HG02798 (cell line): Measurements from ENCODE around the gene WDR72.

Source experiments
- ATAC-seq: cut with Tn5 transposase; IDR thresholded peaks from one replicate; pipeline ENCODE4 v1.9.1; 2021; ENCODE audit warnings: mild to moderate bottlenecking; ENCODE audit not compliant: unreplicated experiment, poor library complexity

WDR72 gene

DNA sequence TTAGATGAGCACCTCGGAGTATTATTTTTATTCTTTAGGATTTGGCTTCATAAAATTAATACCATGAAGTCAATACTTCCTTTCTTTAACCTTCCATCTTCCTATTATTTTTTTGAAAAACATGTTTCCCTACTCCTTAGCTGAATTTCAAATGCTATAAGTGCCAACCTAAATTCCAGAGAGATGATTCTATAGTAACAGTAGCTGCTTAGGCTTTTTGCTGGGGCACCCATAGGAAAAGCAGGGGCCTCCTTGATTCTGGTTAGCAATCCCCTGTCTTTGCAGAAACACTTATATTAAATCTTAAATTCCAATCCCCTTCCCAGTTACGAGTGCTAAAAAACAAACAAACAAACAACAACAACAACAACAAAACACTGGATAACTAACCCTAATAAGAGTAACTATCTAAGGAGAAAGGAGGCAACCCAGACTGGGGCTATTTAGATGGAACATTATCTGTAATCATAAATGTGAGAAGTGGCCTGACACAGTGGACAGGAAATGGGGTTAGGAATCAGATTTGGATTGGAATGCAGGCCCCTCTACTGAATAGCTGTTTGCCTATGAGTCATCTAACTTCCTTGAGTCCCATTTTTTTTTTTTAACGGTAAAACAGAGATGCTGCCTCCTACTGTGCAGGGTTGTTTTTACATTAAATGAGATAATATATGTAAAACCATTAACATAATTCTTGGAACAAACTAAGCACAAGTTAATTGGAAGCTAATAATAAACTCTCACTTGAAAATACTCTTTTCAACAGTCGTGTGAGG lies 148.1 kb downstream of the WDR72 start:
- no peak for ATAC-seq

DNA sequence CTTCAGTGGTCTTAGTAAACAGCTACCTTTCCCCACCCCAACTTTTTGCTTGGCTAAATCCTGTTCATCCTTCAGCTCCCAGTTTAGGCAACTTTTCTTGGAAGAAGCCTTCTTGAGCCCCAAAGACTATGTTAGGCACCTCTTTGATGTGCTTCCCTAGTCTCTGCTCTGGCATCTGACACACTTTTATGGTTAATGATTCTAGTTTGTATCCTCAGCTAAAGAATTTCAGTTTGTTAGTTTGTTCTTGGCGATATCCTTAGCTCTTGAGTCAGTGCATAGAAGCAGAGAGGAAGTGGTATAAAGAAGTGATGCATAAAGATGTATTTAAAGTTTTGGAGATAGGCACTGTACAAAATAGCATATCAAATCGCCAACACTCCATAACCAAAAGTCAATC lies 168.4 kb downstream of the WDR72 start:
- no peak for ATAC-seq

DNA sequence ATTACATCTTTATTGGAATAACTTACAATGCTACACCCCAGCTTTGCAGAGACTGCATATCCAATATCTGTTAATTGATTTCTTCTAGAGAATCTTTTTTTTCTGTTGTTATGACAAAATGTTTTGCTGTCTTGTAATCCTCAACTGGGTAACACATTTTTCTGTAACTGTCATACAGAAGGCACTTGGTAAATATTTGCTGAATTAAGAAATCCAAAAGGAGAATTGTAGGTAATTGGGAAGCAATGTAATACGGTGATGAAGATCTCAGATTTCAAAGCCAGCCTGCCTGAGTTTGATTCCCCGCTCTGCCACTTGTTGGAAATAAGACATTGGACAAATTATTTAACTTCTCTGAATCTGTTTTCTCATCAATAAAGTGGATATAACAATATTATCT lies 169.1 kb downstream of the WDR72 start:
- no peak for ATAC-seq

DNA sequence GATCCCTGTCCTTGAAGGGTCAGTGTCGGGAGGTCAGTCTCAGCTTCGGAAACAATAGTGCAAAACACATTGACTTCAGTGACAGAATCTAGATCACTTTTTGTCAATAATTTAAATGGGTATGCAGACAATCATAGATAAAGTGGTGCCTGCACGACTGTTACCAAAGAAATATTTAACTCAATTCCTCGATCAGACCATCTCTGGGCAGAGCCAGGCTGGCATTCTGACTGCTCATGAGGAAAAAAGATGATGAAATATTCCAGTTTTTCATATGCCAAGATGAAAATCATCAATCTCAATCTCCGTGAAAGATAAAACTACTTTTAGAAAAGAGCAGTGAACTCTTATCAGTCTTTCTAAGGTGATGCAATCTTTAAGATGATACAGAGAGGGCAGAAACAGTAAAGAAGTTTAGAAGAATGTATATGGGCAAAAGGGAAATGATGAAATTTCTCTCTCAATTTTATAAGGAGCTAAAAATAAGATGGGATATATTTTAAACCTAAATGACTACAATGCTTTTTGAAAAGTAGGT lies 169.9 kb downstream of the WDR72 start:
- ATAC-seq, result no peak

DNA sequence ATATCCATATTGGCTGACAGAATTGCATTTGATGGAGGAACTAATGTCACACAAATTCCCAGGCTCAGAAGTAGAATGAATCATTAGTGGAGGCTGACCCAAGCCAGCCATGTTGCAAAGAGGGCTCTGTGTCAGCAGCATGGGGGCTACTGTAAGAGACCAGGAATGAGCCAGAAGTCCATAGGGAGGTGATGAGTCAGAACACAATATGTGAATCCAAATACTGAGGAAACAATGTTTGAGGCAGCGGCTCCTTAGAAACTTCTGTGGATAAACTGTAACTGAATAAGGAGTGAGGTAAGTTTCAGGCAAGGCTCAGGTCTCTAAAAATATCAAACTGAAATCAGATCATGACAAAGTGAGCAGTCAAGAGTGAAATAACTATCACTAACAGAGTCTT lies 170.7 kb downstream of the WDR72 start:
- no peak for ATAC-seq

DNA sequence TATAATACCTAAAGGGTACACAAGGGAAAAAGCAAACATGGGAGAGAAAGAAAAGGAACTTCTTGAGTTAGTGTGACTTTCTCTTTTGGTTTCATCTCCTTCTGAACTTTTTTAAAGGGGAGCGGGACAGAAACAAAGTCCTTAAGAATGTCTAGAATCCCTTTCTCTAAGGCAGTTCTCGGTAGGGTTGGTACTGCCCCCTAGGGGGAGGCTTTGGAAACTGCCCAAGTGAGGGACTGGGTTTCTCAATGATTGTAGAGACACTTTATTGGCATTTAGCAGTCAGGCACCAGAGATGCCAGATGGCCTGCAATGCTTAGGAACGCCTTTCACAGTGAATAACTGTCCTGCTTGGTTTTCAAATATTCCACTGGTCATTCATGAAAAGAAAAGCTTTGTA lies 172.7 kb downstream of the WDR72 start:
- peak; percentile 65 for ATAC-seq

DNA sequence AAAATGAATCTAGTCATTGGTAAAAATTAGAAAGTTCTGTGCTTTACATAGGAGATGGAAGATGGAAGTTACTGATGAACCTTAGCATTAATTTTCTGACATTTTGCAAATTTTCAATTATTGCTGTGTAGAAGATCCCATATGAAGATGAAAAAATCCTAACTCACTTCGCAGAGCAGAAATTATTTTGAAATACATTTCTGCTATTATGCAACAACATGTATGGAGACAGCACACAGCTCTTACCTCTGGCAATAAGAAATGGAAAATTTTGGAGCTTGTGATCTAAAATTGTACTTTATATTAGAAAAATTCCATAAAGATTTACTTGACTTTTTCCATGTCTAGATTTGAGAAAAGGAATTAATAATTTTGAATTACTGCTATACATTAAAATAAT lies 177.9 kb downstream of the WDR72 start:
- no peak for ATAC-seq

DNA sequence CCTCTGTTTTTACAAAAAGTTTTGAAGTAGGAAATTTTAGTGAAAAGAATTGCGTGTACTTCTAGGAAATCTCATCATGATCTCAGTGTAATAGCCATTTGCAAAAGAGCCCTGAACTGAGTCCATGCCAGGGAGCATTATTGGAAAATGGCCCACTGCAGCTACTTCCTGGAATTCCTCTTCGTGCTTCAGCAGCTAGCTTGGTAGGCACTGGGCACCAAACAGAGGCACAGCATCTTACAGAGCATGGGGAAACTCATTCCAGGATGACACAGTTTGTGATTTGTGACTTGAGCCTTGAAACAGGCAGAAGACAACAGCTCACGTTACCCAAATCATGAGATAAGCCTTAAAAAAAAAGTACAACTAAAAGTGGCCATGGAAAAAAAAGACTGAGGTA lies 179.1 kb downstream of the WDR72 start:
- ATAC-seq, result no peak

DNA sequence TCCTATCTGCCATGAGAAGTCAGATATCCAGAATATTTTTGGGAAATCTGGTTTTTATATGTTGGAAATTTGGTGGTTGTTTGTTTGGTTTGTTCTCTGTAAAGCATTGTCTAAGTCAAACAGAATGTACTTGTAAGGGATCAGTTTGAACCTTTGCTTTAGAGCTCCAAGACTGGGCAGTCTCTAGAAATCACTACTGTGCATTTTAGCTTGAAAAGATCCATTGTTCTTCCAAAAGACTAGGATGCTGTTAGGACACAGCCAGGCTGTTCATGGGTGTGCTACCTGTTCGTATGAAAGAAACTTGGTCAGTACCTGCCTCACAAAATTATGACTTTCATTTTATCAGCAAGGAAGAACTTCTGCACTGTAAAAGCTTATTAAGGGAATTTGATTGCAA lies 182.6 kb downstream of the WDR72 start:
- no peak for ATAC-seq

DNA sequence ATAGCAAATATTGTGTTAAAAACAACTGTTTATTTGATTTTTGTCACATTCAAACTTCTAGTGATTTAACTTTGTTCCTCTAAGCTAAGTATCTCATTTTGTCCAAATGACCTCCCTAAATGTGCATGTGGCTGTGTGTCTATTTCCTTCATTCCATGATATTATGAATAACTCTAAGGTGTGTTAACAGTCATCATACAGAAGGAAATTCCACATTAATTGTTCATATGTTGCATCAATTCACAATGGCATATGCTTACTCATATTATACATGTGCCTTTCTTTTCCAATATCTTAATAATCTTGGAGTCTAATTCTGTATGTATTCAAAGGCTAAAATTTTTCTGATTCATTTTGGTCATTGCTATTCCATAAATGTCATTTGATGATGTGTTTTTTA lies 186.4 kb downstream of the WDR72 start:
- ATAC-seq, result no peak

DNA sequence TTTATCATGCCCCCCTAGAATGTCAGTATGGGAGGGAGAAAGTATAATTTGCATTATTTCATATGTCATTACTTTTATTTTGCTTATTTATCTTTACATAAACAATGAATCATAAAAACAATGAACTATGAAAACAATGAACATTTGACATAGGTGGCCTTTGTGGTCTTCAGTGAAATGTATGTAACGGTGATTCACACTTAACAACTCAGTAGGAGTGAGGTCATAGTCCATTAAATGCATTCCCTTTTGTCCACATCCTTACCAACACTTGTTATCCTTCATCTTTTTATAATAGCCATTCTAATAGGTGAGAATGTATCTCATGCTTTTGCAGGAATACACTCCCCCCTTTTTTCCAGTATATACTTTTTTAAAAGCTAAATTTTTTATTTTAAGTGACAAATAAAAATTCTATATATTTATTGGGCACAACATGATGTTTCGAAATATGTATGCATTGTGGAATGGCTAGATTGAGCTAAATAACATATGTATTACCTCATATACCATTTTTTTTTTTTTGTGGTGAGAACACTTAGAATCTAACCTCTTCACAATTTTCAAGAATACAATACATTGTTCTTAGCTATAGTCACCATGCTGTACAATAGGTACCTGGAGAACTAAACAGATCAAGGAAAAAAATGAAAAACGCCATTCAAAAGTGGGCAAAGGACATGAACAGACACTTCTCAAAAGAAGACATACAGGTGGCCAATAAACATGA lies 189.5 kb downstream of the WDR72 start:
- no peak for ATAC-seq

DNA sequence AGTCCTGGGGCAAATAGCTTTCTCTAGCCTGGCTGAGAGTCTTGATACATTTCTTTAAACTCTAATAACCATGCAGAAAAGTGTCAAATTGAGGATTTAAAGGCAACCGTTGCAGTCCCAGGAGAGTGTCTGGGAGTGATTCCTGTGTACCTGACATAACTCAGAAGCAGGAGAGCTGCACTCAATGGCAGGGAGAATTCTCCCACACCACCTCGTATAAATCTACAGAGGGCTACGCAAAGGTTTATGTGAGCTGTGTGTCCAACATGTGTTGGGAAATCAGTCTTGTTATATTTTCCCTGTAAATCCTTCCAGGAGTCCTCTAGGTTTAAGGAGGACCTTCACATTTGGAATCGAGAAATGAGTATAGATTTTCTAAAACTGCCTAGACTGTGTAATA lies 192.6 kb downstream of the WDR72 start:
- ATAC-seq, result no peak

DNA sequence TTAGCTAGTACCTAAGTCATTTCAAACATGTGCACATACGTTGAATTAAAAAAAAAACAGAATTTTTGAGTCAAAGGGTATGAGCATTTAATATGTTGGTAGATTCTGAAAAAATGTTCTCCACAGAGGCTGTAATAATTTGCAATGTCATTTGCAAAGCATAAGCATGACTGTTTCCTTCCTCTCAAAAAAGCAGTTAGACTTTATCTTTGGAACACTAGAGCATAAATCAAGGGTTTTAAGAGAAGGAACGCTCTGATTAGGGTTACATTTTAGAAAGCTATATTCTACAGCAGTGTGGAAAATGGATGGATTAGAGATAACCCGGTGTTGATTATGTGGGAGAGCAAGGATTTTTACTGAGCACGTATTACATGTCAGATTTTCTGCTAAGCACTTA lies 193.7 kb downstream of the WDR72 start:
- ATAC-seq, result no peak

DNA sequence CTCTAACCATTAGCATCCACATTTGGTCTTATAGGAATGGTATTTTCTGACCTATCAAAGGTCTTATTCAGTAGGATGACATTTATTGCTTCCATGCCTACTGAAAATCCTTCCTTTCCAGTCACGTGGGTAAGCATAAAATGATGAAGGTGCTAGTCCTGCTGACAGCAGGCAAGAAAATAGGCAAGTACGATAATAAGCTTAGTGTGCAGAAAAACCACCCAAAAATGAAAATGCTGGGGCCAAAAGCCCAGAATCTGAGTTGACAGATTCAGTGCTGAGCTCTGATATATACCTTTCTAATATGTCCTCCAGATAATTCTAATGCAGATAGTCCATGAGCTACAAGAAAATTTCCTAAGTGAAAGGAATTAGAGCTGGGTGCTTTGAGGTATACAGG lies 194.8 kb downstream of the WDR72 start:
- ATAC-seq, result no peak

DNA sequence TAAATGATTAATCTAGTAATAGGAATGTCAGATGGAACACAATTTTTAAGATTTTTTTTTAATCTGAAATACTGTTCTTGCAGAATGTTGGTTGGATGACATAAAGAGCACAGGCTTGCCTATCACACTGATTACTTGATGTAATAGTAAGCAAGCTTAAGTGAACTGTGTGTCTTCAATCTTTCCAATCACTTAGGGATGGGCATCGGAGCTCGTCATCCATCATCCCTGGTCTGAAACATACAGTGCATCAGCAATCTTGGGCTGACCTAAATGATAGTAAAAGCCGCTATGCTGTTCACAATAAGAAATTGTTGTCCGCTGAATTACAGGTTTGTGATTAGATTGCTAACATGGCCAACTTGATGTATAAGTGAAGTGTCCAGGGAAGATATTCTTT lies 195.8 kb downstream of the WDR72 start:
- no peak for ATAC-seq

DNA sequence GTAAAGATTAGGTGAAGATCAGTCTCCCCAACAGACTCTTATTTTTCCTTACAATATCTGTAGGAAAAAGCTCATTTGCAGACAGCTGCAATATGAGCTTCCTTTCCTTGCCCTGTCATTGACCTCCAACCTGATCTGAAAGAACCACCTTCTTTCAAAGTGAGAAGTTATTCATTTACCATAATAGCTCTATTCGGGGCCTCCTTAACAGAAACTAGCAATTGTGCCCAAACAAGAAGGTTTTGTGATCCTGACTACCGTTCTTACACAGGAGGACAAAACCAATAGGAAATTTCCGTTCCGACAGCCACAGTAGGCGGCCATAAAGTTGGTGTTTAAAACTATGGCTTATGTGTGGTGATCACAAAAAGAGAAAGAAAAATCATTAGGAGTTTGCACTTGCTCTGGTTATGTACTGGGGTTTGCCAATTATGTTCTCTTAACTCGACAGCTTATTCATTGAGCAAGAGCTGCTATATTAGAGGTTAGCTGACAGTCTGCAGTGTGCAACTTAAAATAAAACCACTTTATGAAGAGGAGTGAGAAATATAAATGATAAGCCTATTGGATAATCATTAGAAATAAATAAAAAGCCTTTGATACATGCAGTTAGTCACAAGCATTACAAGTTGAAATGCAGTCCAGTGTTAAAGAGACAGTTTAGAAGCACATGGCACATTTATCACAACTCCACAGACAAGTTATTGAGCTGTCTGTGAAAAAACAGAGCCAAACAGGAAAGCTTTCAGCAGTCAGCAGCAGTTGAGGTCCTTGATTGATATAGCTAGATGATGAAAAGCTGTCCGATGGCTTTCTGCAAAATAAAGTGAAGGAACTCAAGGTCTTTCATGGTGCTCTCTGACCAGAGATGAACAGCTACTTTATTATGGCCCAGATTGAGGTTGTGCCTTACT lies 199.8 kb downstream of the WDR72 start:
- ATAC-seq, result no peak

DNA sequence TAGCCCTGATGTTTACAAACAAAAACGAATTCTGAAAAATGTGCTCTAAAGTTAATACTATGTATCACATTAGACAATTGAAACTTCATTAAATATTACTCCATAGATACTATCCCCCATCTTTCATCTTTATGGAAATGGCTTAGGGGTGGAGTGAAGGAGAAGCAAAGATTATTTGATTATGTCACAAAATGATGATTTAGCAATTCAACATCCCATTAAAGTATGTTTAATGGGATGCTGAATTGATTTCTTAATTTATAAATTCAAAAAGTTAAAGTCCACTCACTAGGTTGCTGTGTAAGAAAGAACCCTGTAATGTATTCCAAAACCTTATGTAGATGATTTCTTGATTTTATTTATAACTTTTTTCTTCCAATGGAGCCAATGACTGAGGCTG lies 201.1 kb downstream of the WDR72 start:
- ATAC-seq, result no peak

DNA sequence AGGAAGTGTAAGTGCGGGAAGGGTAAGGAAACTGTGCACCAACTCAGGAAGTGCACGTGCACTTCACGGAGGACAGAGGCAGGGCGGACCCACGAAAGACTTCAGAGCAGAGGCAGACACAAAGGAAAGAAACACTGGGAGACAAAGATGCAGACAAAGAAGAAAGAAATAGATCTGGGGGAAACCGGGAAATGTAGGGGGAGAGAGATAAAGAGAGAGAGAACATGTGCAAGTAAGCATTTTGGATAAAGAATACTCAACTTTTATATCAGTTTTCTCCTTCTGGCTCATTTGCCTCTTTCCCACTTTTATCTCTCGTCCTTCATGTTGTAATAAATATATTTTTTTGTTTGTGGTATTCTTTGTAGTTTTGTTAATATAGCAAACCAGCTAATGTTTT lies 204.2 kb downstream of the WDR72 start:
- ATAC-seq, result no peak

DNA sequence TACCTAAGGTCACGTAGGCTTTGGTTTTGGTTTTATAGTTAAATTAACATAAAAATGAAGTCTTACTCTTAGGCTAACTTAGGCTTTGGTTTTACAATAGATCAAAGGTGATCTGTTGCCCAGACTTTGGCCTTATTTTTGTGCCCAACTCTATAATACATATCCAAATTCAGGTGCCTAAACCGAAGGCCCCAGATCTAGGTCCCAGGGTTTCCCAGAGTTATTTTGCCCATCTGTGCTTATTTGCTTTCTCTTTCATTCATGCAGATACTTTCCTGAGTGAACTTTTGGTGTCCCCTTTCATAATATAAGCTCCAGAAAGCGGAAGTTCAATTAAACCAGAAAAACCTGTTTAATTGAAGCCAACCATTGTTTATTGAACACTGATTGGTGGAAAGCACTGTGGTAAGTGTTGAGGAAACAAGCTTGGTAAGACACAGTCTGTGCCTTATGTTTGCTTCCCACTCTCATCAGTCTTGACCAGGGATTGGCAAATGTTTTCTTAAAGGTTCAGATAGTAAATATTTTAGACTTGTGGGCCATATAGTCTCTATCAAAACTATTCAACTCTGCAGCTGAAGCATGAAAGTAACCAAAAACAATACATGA lies 209.7 kb downstream of the WDR72 start:
- ATAC-seq, result no peak

DNA sequence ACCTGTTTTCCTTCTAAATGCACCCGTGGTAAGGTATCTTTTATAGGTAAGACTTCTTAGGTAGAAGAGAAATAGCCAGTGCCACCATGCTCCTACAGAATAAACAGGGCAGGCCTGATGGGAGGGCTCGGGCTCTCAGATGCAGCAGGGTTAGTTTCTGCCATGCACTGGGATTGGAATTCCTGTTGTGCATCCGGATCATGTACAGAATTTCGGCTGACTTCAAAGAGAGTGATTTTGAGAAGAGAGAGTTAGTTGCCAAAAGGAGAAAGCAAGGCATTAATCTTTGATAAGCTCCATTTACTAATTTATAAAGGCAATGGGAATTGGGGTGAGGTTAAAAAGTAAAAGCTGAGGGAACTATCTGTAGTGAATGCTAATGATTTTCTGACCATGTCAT lies 211.2 kb downstream of the WDR72 start:
- ATAC-seq, result no peak
